Fibroblast of skin of right quadriceps (primary cell): ENCODE measurements around the gene PTTG2.
"Not testable (repeated sequence)": the region's sequence is repeated elsewhere in the genome, so short reads cannot be mapped to it uniquely, and the experiment has no call there.

ENCODE experiments used
- DNase-seq: peaks from one replicate; pipeline ENCODE4 v3.0.0-alpha.2; 2013

PTTG2 gene

DNA sequence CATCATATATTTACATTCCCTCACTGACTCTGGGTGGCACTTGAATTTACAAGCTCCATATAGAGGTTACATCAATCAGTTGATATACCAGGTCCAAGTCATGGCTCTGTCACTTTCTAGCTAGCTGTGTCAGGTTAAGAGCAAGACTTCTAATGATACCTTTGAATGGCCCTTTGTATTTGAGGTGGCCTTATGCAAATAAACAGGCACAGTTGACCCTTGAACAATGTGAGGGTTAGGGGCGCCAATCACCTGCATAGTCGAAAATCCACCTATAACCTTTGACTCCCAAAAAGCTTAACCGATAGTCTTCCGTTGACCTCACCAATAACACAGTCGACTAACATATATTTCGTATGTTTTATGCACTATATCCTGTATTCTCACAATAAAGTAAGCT, 1.3 kb upstream of the PTTG2 start:
- DNase-seq, result no peak

DNA sequence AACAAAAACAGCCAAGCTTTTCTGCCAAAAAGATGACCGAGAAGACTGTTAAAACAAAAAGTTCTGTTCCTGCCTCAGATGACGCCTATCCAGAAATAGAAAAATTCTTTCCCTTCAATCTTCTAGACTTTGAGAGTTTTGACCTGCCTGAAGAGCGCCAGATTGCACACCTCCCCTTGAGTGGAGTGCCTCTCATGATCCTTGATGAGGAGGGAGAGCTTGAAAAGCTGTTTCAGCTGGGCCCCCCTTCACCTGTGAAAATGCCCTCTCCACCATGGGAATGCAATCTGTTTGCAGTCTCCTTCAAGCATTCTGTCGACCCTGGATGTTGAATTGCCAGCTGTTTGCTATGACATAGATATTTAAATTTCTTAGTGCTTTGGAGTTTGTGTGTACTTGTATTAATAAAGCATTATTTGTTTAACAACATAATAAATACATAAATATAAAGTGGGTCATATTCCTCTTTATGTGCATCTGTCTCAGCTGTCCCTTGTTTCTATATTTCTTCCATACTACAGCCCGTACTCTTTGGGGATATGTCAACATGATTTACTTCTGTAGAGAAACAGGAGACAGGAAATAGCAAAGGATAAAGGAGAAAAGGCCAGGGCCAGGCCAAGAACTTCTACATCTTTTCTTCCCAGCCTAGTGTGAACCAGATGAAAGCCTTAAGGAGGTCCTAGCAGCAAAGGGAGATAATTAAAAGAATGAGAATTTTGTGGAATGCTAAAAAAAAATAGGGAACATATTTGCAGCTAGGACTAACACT, 667 bp downstream of the PTTG2 start:
- DNase-seq, result no peak

DNA sequence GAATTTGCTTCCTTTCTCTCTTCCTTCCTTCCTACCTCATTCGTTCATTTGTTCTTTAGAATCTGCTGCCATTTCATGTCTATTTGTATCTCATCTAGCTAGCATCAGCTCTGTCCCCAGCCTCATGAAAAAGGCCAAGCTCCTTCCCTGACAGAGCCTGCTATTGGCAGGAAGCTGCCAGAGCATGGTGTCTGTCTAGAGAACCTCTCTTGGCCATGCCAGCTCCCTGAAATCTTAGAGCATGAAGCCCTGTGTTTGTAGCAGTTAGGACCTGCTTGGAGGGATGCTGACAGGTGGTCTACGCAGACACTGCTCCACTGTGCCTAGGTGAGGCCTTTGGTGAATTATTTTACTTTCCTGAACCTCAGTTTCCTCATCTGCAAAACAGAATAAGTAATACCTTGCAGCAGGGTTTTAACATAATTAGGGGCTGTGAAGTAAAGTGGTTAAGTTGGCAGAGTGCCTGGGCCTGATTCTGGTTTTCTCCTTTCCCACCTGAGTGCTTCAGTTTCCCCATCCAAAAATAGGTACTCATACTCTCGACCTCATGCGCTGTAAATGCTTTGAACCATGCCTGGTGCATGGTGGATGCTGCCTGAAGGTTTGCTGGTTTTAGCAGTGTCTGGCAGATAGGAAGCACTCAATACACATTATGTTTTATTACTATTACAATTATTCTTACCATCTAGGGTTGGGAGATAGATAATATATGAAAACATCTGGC, 4.7 kb downstream of the PTTG2 start:
- DNase-seq, result no peak

DNA sequence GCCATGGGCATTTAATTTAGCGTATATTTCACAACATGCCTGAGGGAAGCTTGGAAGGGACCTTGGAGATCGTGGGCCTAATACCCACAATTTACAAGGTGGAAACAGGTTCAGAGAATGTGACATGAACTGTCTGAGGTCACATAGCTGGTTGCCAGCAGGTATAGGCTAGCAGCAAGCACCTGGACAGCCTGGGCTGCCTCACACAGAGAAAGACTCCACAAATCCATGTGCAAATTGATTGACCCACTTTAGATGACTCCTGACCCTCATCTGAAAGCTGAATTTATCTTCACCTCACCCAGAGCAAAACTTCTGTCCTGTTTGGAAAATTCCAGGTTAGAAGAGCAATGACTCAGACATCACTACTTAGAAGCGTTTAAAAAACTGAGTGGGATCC, 5.8 kb downstream of the PTTG2 start:
- DNase-seq, result no peak

DNA sequence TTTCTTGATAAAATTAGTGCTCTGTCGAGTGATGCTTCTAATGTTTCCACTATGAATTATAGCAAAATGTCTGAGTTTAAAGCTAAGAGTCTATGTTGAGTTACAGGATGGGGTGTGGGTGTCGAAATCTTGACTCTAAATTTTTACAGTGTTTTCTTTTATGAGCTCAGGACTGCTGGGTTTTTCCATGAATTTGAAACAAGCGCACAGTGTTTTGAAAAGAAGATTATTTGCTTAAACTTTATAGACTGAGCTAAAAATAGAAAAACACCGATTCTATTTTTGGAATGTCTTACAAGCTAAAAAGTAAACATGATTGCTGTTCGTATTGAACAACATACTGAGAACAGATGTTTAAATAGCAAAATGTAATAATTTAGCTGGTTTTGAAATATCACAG, 7.5 kb downstream of the PTTG2 start:
- DNase-seq, result no peak

DNA sequence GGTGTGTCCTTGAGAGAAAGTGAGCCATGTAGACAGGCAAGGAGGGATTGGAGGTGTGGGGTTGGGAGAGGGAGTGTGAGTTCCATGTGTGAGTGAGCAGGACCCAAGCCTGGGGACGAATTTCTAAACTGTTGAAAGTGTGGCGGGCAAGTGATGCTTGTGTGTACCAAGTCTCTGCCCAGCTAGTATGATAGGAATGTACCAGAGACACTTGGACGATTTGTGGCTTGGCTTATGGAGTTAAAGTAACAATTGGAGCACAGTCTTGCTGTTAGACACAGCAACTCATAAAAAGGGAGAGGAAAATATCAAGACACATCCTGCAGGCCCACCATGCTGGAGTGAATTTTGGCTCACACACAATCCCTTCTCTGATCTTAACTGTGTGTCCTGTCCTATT, 8.5 kb downstream of the PTTG2 start:
- DNase-seq, result no peak

DNA sequence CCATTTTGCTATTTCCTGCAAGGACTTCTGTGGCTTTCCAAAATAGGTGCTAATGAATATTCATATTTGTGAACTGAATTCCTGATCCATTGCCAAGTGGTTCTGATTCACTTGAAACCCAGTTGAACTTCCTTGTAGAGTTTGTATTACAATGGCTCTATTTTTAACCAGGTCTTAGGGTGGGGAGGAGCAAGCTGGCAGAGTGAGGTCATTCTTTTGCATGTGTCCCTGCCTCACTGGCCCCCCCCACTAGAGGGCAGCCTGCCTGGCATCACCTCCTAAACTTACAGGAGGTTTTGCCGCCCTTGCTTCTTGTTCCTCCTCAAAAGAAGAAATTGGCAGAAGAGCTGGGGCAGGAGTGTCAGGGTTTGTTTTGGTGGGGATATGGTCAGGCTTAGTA, 10.5 kb downstream of the PTTG2 start:
- DNase-seq, result peak; percentile 49

DNA sequence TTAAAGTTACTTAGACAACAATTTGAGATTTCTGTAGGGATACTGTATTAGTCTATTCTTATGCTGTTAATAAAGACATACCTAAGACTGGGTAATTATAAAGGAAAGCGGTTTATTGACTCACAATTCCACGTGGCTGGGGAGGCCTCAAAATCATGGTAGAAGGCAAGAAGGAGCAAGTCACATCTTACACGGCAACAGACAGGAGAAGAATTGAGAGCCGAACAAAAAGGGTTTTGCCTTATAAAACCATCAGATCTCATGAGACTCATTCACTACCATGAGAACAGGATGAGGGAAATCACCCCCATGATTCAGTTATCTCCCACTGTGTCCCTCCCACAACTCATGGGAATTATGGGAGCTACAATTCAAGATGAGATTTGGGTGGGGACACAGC, 11.0 kb downstream of the PTTG2 start:
- no peak for DNase-seq

DNA sequence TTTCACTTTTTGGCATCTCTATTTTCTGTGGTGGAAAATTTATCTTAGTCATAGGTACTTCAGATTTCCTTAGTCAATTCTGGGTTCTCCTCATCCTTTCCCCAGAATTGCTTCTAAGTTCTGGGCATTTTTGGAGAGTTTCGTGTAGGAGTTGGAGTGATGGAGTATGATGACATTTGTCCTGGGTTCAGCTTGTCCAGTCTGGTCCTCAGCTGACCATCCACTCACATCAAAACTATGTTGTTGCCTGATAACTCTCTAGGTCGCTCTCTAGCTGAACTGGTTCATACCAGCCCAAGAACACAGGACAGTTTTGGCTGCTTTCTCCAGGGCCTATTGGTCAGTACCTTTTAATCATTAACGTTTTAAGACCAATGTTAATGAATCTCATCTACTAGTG, 13.2 kb downstream of the PTTG2 start:
- no peak for DNase-seq

DNA sequence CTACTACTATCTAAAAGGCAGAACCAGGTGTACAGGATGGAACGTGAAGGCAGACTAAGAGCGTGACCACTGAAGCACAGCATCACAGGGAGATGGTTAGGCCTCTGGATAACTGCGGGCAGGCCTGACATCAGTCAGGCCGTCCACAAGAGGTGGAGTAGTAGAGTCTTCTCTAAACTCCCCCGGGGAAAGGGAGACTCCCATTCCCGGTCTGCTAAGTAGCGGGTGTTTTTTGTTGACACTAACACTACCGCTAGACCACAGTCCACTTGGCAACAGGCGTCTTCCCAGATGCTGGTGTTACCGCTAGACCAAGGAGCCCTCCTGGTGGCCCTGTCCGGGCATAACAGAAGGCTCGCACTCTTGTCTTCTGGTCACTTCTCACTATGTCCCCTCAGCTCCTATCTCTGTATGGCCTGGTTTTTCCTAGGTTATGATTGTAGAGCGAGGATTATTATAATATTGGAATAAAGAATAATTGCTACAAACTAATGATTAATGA, 15.2 kb downstream of the PTTG2 start:
- DNase-seq, result not testable (repeated sequence)

DNA sequence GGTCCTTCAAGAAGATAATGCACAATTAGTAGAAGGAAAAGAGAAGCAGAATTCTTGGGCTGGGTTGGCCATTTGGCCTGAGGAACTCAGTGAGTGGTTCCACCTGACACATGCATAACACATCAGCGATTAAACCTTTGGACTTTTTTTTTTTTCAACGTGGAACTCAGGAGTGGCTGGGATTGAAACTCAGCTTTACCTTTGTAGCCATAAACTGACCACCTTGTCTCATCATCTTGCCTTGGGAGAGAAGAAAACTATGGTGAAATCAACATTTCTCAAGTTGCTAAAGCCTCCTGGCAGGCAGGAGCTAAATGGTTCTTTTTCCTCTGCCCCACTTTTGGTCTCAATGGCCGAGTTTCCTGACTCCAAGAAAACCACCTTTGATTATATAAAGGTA, 16.3 kb downstream of the PTTG2 start:
- no peak for DNase-seq

DNA sequence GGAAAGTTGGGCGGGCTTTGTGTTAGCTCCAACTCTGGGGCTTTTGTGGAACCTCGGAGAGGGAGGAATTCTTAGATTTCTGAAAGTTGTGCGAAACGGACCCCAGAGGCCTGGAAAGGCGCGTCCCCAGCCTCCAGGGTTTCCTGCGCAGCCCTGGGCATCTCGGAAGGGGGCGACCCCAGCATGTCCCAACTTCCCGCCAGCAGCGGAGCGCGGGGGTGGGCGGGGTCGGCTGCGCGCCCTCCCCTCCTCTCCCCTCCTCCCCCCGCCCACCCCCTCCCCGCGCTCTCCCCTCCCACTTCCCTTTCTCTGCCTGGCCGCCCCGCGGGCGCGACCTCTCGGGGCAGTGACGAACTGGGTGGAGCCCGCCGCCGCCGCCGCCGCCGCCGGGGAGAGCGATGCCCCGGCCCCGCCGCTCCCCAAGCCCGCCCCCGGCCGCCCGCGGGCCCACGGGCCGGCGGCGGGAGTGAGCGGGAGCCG, 16.8 kb downstream of the PTTG2 start:
- DNase-seq, result peak; percentile 73

DNA sequence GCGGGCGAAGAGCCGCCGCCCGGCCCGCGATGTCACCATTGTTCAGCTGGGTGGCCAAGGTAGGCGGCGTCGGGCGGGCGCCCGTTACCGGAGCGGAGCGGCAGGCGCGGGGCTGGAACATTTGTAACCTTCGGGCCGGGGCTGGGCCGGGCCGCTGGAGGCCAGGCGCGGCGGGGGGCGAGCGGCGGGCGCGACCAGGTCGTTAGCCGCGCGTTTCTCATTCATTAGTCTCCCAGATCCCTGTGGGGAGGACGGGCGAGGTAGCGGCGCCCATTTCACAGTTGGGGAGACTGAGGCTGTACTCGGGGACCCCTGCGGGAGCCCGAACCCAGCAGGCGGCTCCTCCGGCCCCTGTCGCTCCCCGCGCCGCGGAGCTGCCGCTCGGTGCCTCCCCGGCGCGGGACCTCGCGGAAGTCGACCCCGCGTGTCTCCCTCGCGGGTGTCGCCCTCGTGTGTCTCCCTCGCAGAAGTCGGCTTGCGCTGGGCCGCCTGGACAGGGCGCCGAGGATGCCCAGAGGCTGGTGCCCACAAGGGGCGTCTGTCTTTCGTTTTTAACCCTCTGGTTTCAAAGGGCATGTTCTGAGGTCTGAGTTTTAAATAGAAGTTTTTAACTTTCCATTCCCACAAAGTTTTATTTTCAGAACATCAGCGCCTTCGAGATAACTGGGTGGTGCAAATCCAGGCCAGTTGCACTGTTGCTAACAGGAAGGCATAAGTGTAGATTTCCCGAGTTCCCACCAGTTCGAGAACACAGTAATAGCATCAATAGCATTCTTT, 17.5 kb downstream of the PTTG2 start:
- DNase-seq, result peak; percentile 48

DNA sequence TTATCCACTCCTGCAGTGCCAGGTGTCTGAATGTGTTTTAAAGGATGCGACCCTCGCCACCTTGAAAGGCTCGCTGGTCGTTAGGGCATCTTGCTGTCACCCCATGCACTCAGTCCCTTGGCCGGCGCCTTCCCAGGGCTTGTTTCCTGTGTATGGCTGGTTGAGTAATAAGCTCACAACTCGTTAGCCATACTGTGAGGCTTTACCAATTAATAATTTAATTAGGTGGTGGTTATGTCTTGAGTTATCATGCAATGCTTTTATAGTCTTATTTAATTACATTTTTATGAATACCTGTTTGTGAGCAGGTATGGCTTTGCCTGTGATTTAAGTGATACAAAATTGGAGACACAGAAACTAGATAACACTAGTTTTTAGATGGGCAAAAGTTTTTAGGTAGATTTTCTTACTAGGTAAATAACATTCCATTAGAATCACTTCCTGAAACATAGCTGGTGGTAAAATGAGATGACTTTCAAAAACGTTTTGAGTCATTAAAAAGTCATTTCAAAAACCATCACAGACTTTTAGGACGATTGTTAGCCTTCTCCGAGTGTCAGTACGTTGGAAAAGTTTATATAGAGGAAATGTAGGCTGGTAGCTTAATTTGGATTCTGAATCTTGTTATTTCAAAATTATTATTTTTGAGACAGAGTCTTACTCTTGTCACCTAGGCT, 18.2 kb downstream of the PTTG2 start:
- no peak for DNase-seq

DNA sequence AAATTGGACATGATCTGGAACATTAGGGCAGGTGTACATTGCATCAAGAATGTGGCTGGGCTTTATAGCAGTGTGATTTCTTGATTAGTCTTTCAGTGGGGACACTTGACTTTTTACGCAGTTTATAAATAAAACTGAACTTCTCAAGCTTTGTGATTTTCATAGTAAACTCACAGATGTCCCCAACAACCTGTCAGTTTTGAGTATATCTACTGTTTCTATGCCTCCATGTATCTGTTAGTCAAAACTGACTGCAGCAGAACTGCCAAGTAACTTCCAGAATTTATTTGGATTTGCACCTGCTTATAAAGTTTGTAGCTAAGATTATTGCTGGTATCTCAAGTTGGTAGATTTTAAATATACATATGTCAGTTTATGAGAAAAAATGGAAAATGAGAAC, 20.0 kb downstream of the PTTG2 start:
- no peak for DNase-seq

DNA sequence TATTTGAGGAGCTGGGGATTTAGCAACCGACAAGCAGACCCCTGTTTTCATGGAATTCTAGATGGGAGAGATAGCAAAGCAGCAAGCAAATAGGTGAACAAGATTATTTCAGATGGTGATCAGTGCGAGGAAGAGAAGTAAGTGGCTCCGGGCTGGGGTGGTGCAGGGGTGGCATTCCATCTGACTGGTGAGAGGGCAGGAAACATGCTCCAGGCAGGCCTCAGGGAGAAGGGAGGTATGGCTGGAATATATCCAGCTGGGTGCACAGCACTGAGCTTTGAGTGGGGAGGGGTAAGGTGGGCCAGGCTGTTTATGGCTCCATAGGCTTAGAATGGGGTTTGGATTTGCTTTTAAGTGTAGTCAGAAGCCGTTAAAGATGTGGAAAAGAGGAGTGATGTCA, 21.2 kb downstream of the PTTG2 start:
- no peak for DNase-seq

DNA sequence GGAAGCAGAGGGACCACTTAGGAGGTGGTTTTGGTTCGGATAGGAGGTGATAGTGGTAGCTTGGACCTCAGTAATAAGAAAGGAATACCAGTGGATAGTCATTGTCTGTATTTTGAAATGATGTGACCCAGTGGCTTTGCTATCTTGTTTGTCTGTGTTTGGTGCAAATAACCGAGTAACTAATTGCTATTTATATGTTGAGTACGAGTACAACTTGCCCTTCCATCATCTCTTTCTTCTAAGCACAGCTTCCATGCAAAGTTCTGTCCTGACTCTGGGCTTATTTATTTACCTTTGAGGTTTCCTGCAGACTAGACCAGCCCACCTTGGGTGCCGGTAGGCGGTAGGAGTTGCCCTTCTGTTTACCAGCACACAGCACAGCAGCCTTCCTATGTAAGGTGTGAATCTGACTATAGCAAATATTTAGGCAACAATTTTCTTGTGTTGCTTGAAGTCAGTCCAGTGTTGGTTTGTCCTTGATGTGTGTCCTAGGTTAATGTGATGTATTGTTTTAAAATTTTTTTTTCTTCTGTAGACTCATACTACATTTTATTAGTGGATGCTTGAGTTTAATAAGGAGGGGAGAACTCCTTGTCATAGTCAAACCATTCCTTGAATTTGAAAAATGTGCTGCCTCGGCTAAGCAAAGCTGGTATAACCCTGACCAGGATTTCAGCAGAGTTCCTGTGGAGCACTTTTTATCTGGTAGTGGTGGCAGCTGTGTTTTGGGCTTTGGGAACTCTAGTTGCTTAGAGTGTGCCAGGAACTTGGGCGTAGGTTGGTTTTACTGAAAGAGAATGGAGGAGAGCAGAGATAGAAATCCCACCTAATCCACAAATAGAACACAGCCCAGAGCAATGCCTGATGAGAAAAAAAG, 21.9 kb downstream of the PTTG2 start:
- peak; percentile 53 for DNase-seq

DNA sequence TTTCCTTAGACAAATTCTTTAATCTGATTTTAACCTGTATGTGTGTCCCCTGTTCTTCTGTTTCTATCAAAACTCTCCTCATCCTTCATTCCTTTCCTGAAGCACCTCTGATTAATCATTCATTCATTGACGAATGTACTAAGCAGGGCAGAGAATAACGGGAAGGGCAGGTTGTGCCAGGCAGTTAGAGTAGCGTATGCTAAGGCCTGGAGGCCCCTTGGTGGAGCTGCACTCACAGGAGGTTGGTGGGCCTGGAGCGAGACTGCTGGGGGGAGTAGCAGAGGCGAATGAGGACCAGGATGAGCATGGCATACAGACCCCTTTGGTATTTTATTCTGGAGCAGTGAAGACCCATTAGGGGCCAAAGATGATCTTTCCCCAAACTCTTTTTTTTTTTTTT, 22.5 kb downstream of the PTTG2 start:
- no peak for DNase-seq

DNA sequence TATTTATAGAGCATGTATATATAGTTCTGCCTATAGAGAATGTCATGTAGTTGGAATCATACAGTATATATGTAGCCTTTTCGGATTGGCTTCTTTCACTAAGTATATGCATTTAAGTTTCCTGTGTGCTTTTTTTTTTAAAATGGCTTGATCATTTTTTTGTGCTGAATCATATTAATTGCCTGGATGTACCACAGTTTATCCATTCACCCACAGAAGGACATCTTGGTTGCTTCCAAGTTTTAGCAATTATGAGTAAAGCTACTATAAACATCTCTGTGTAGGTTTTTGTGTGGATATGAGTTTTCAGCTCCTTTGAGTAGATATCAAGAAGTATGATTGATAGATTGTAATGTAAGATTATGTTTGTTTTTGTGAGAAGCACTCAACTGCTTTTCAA, 23.8 kb downstream of the PTTG2 start:
- DNase-seq, result peak; percentile 24

DNA sequence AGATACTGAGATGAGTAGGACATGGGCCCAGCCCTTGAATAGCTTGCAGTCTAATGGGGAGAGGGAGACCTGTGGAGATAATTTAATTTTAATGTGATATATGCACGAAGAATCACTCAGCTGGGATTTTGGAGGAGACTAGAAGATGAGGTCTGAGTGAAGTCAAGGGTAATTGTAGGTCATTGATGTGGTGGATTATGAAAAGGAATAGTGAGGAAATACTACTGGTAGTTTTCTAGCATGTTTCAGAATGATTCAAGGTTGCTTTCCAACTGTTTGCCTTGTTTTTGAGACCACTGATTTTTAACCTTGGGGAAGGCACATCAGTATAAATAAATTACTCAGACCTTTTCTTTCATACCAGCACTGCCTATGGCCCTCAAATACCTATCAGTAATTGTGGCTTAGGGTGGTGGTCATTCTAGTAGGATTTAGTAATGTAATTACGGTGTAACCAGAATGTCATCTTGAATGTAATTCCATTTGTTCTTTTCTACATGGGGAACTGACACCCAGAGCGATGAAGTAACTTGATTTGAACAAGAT, 25.6 kb downstream of the PTTG2 start:
- no peak for DNase-seq

DNA sequence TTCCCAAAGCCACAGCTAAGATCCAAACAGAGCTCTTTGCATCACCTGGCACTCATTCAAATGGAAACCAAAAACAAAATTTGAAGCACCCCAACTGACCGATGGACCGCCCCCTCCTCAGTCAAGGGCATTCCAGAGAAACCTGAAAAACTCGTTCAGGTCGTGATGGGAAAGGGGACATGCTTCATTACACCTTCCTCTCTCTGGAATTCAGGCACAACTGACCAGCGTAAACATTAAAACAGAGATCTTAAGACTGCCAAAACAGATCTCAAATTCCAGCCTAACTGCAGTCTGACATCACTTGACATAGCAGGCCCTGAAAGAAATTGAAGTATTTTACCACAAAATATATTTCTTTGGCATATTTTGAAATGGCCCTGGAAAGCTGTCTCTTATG, 28.5 kb downstream of the PTTG2 start:
- no peak for DNase-seq
